Transverse colon (tissue), 4 donors: Measurements from ENCODE around the gene CCDC141.

Experiments used
- EP300 ChIP-seq: sonication (generic); formaldehyde crosslinking; IDR thresholded peaks from one replicate; pipeline ENCODE4 v1.6.1; 2017; ENCODE audit warnings: antibody characterized with exemption, low read depth
- POLR2A ChIP-seq: fragments of 450-650 bp; IDR thresholded peaks from one replicate; pipeline ENCODE4 v1.6.1; 2016; ENCODE audit warnings: antibody characterized with exemption, mild to moderate bottlenecking, moderate library complexity
- POLR2AphosphoS5 ChIP-seq, 3 donors: sonication (generic); formaldehyde crosslinking; IDR thresholded peaks; one replicate each; pipeline ENCODE4 v1.6.1; 2016; ENCODE audit warnings: antibody characterized with exemption in 3 of 3
- TF ChIP-seq, protein P1 (sequence below), 5 experiments: fragments of 200-600 bp in 3 of 5; fragments of 450-650 bp in 2 of 5; sonication (generic) in 3 of 5; IDR thresholded peaks; 1 replicate in 2 of 5; 2 replicates in 3 of 5; pipeline ENCODE4 v1.5.1; 2016 to 2017; ENCODE audit warnings: antibody characterized with exemption in 5 of 5, inconsistent platforms in 3 of 5, mild to moderate bottlenecking in 2 of 5, moderate library complexity in 1 of 5

DNA sequence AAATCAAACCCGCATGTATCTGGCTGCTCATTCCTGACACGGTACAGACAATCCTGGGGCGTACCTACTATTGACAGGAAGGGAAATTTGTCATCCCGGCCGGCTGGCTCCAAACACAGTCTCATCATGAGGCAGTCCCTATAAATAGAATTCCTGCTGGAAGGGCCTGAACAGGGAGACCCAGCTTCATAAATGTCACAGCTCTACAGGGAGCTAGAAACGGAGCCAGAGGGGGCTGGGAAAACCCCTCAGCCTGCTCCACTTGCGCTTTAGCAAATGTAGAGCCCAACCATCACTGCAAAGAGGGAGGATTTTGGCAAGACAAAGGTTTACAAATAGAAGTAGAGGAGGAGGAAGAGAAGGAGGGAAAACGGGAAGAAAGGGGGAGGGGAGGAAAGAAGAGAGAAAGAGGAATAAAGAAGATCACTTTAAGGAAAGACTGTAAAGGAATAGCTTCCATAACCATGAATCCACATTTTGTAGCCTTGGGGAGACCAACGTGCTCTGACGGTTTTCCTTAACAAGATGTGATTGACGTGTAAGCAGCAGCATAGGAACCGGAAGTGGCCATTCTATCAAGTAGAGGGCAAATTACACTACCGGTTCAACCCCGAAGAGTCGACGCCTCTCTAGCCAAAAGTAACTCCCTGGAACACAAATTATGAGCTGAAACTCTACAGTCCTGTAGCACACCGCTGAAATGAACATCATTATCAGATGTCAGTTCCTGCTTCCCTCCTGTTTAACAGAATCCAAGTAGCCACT is 185.9 kb downstream of the CCDC141 start:
- TF ChIP-seq, protein P1, sequence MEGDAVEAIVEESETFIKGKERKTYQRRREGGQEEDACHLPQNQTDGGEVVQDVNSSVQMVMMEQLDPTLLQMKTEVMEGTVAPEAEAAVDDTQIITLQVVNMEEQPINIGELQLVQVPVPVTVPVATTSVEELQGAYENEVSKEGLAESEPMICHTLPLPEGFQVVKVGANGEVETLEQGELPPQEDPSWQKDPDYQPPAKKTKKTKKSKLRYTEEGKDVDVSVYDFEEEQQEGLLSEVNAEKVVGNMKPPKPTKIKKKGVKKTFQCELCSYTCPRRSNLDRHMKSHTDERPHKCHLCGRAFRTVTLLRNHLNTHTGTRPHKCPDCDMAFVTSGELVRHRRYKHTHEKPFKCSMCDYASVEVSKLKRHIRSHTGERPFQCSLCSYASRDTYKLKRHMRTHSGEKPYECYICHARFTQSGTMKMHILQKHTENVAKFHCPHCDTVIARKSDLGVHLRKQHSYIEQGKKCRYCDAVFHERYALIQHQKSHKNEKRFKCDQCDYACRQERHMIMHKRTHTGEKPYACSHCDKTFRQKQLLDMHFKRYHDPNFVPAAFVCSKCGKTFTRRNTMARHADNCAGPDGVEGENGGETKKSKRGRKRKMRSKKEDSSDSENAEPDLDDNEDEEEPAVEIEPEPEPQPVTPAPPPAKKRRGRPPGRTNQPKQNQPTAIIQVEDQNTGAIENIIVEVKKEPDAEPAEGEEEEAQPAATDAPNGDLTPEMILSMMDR (IDR thresholded peaks at IDR 0.05) = no peak
- TF ChIP-seq POLR2AphosphoS5 (IDR thresholded peaks at IDR 0.05) = no peak
- TF ChIP-seq POLR2A = no peak
- no peak for TF ChIP-seq EP300
